ENCODE results near the gene TBXA2R. TPM values are rescaled to one million over a fixed set of nuclear protein-coding genes. Genes with fewer than 3 reads are reported as not detected.

TBXA2R gene
- total RNA-seq, 1 donor from 2014 or later, result 0.23 TPM

GRCh38 chr19:3555653-3556422, 50.8 kb downstream of the TBXA2R start:
- DNase-seq (ENCODE audit: low read depth, low spot score), result no peak
- no peak for TF ChIP-seq CTCF (conservative IDR thresholded peaks at IDR 0.05)
- no peaks in the 10 kb centered on the region for H3K9me3 Mint-ChIP-seq

DNA sequence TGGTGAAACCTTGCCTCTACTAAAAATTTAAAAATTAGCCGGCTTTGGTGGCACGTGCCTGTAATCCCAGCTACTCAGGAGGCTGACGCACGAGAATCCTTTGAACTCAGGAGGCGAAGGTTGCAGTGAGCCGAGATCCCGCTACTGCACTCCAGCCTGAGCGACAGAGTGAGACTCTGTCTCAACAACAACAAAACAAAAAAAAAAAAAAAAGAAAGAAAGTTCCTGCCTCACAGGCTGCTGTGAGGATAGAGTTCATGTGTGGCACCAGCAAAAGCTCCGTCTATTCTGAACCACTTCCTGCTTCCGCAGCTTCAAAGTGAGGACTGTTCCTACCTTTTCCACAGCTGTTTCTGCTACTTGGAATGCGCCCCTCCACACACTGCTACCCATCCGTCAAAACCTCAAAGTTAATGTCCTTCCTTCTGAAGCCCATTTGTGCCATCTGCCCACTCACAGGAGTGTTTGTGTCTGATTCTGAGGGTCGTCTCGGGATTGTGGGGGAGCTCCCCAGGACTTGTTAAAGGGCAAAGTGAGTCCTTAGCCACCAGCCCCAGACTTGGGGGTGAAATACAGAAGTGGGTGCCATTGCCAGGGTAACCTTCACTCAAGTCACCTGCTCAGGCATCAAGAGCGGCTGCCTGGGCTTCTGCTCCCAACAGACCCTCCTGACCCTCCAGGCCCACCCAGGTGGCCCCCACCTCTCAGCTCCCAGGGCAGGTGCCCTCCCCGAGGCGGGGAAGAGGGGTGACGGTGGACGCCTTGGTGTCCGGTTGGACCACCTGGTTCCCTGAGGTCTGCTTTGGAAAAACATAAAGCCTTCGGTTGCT, 52.2 kb downstream of the TBXA2R start:
- Mint-ChIP-seq H3K4me1 (peaks cover 25% of the 10 kb centered on the region), H3K36me3 (ENCODE audit: low read depth) (no peaks in the 10 kb centered on the region), H3K9me3 (no peaks in the 10 kb centered on the region), H3K27ac (ENCODE audit: unreplicated experiment) (peak overlapping the region; percentile 62), H3K4me3 (peak overlapping the region; percentile 64), H3K27me3 (ENCODE audit: low read depth) (peaks cover 2% of the 10 kb centered on the region)
- TF ChIP-seq CTCF (conservative IDR thresholded peaks at IDR 0.05), result no peak
- no peak for DNase-seq (ENCODE audit: low read depth, low spot score)

More at GRCh38 chr19:3555653-3556422, 50.8 kb downstream of the TBXA2R start:
- peaks cover 2% of the 10 kb centered on the region for H3K27me3 Mint-ChIP-seq (ENCODE audit: low read depth)
- no peaks in the 10 kb centered on the region for H3K36me3 Mint-ChIP-seq (ENCODE audit: low read depth)
- H3K4me3 Mint-ChIP-seq, result peak overlapping the region; percentile 93
- no peak overlapping the region for H3K27ac Mint-ChIP-seq (ENCODE audit: unreplicated experiment)
- H3K4me1 Mint-ChIP-seq, result peaks cover 25% of the 10 kb centered on the region

DNA sequence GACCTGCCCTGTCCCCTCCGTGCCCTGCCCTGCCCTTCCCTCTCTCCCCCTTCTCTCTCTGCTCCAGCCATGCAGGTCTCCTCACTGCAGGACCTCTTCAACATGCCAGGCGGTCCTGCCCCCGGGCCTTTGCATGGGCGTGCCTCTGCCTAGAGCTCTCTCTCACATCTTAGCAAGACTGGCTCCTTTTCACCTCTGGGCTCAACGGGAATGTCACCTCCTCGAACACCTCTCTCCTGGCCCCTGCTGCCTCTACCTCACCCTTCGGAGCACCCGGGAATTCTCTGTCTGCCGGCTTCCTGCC, 54.9 kb downstream of the TBXA2R start:
- no peak for DNase-seq (ENCODE audit: low read depth, low spot score)
- H3K27me3 Mint-ChIP-seq (ENCODE audit: low read depth), result no peaks in the 10 kb centered on the region
- no peaks in the 10 kb centered on the region for H3K36me3 Mint-ChIP-seq (ENCODE audit: low read depth)
- H3K27ac Mint-ChIP-seq (ENCODE audit: unreplicated experiment), result no peak overlapping the region
- no peaks in the 10 kb centered on the region for H3K9me3 Mint-ChIP-seq
- no peak for TF ChIP-seq CTCF (conservative IDR thresholded peaks at IDR 0.05)
- H3K4me1 Mint-ChIP-seq, result peaks cover 18% of the 10 kb centered on the region
- H3K4me3 Mint-ChIP-seq, result peak overlapping the region; percentile 41

DNA sequence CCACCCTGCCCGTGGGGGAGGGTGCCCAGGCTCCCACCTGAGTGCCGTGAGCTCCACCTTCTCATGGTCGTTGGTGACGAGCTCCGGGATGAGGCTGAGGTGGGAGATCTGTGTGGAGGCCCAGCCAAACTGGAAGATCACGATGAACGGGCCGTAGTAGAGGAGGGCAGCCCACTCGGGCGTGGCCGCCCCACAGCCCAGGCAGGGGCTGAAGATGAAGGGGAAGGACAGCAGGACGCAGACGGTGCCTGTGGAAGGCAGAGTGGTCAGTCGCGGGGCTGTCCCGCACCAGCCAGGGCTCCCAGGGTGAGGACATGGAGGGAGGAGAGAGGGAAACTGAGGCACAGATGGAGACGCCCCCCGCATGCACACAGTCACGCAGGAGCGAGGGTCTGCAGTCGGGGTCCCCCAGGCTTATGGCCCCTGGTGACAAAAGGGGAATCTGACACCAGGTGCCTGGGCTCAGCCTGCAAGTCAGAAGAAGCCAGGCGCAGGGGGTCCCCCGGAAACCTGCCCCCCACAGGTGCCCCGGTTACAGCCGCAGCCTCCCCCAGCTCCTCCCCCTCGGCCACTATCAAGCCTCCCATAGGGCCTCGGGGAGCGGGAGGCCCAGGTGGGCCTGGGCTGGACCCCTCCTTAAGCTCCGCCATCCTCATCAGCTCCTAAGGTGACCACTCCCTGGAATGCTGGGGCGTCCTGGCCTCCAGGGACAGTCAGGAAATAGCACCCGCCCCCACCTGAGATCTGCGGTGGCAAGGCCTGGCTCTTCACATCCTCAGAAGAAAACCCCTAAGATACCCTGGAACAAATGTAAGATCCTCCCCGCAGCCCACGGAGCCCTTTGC, 55.5 kb downstream of the TBXA2R start:
- no peak for DNase-seq (ENCODE audit: low read depth, low spot score)
- Mint-ChIP-seq H3K4me3 (peak overlapping the region; percentile 41), H3K27ac (ENCODE audit: unreplicated experiment) (no peak overlapping the region), H3K36me3 (ENCODE audit: low read depth) (no peaks in the 10 kb centered on the region), H3K27me3 (ENCODE audit: low read depth) (no peaks in the 10 kb centered on the region), H3K9me3 (no peaks in the 10 kb centered on the region), H3K4me1 (peaks cover 13% of the 10 kb centered on the region)
- no peak for TF ChIP-seq CTCF (conservative IDR thresholded peaks at IDR 0.05)

- Mint-ChIP-seq H3K27ac (ENCODE audit: unreplicated experiment) (no peak overlapping the region), H3K4me3 (no peak overlapping the region), H3K36me3 (ENCODE audit: low read depth) (no peaks in the 10 kb centered on the region), H3K4me1 (peaks cover 4% of the 10 kb centered on the region), H3K9me3 (no peaks in the 10 kb centered on the region), H3K27me3 (ENCODE audit: low read depth) (peaks cover 4% of the 10 kb centered on the region)
- DNase-seq (ENCODE audit: low read depth, low spot score), result no peak
- TF ChIP-seq CTCF (conservative IDR thresholded peaks at IDR 0.05), result no peak
These were observed 56.9 kb downstream of the TBXA2R start for GRCh38 chr19:3549816-3550215.
